Measurements from ENCODE around the gene TSPOAP1. TPM values are rescaled to one million over a fixed set of nuclear protein-coding genes. Genes with fewer than 3 reads are reported as not detected.

TSPOAP1 gene
- total and polyA plus RNA-seq, 2 of the 4 experiments (the other 2 are of a cell fraction), result 0.90 to 1.6 TPM

DNA sequence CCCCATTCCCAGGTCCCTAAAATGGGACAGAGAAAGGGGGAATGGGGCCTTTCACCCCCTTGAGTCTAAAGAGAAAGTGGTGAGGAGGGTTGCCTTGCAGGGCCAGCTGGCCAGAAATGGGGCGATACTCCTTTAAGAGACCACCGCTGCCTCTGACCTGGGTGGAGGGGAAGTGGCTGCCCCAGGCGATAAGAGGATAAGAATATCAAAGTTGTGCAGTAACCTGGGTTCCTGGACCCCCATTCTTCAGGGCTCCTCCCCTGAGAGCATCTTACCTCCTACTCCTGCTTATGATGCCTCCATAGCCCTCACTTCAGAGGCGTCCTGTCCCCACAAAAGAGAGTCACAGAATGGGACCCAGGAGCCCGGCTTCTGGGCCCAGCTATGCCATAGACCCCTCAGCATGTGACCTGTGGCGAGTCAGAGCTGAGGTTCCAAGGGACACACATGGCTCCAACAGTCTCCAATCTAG lies 5.2 kb upstream of the TSPOAP1 start:
- Histone ChIP-seq H3K9me1 (ENCODE audit: insufficient read depth, low read length) (peaks cover 29% of the 10 kb centered on the region), H3K36me3 (ENCODE audit: control insufficient read depth, insufficient read depth, low read length) (no peaks in the 10 kb centered on the region), H2BK5ac (ENCODE audit: low read depth, low read length, poor library complexity, severe bottlenecking) (no peak overlapping the region), H3K27me3 (ENCODE audit: control insufficient read depth, insufficient read depth, low read length) (no peaks in the 10 kb centered on the region), H3K18ac (ENCODE audit: low read depth, low read length) (no peak overlapping the region), H4K91ac (ENCODE audit: insufficient read depth, low read depth, low read length) (no peak overlapping the region; the same call in 1 of the 2 replicates), H3K9ac (ENCODE audit: low read depth, low read length) (no peak overlapping the region), H2AFZ (replicated peaks; ENCODE audit: low read length, poor library complexity) (no peak overlapping the region), H3K23ac (ENCODE audit: low read depth, low read length) (no peak overlapping the region), H3K56ac (ENCODE audit: extremely low read depth, insufficient read depth, low read length) (no peak overlapping the region), H3K14ac (replicated peaks; ENCODE audit: low read depth, low read length) (no peak overlapping the region), H4K8ac (ENCODE audit: low read depth in 2 of 2, low read length in 2 of 2) (no peak overlapping the region), H3K4me1 (ENCODE audit: control insufficient read depth, insufficient read depth, low read length) (peaks cover 27% of the 10 kb centered on the region), H3K9me3 (ENCODE audit: control insufficient read depth, insufficient read depth, low read length) (no peaks in the 10 kb centered on the region), H3K27ac (ENCODE audit: insufficient read depth, low read length) (no peak overlapping the region), H2BK120ac (ENCODE audit: low read depth, low read length) (no peak overlapping the region), H2BK15ac (ENCODE audit: low read depth, low read length) (no peak overlapping the region), H3K4me2 (ENCODE audit: low read depth, low read length) (no peak overlapping the region), H3K4me3 (ENCODE audit: insufficient read depth, low read depth, low read length) (no peak overlapping the region), H2AK9ac (replicated peaks; ENCODE audit: low read depth, low read length, poor library complexity) (no peak overlapping the region), H2AK5ac (ENCODE audit: low read depth, low read length) (peak overlapping the region; percentile 75; the same call in 1 of the 2 replicates), H3K79me1 (ENCODE audit: low read depth in 1 of 2, low read length in 2 of 2) (peaks cover 0 to 9% of the 10 kb centered on the region in 2 experiments; a peak in 3 of 4 replicates), H4K5ac (ENCODE audit: low read depth, low read length) (no peak overlapping the region), H2BK20ac (ENCODE audit: low read depth, low read length) (no peak overlapping the region), H4K20me1 (ENCODE audit: insufficient read depth, low read length) (no peaks in the 10 kb centered on the region), H3K4ac (ENCODE audit: low read depth, low read length) (no peak overlapping the region)
- CTCF ChIA-PET, result no interaction called here
- no peak for ATAC-seq (ENCODE audit: low read depth)
- intact Hi-C loops (cut with micrococcal nuclease), result no loop called here
- no peak for TF ChIP-seq NFE2L2 (IDR thresholded peaks at IDR 0.05; ENCODE audit: low read depth, low read length)
- TF ChIP-seq RFX5 (IDR thresholded peaks at IDR 0.05; ENCODE audit: low read depth, low read length), result no peak
- TF ChIP-seq, protein P1, sequence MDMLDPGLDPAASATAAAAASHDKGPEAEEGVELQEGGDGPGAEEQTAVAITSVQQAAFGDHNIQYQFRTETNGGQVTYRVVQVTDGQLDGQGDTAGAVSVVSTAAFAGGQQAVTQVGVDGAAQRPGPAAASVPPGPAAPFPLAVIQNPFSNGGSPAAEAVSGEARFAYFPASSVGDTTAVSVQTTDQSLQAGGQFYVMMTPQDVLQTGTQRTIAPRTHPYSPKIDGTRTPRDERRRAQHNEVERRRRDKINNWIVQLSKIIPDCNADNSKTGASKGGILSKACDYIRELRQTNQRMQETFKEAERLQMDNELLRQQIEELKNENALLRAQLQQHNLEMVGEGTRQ (IDR thresholded peaks at IDR 0.05; ENCODE audit: low read depth, low read length), result no peak
- TF ChIP-seq, protein P2, sequence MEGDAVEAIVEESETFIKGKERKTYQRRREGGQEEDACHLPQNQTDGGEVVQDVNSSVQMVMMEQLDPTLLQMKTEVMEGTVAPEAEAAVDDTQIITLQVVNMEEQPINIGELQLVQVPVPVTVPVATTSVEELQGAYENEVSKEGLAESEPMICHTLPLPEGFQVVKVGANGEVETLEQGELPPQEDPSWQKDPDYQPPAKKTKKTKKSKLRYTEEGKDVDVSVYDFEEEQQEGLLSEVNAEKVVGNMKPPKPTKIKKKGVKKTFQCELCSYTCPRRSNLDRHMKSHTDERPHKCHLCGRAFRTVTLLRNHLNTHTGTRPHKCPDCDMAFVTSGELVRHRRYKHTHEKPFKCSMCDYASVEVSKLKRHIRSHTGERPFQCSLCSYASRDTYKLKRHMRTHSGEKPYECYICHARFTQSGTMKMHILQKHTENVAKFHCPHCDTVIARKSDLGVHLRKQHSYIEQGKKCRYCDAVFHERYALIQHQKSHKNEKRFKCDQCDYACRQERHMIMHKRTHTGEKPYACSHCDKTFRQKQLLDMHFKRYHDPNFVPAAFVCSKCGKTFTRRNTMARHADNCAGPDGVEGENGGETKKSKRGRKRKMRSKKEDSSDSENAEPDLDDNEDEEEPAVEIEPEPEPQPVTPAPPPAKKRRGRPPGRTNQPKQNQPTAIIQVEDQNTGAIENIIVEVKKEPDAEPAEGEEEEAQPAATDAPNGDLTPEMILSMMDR (conservative IDR thresholded peaks at IDR 0.05; ENCODE audit: low read depth, low read length), result no peak
- TF ChIP-seq MAZ (IDR thresholded peaks at IDR 0.05; ENCODE audit: borderline replicate concordance, low read depth, low read length), result no peak
- no peak for TF ChIP-seq RAD21 (IDR thresholded peaks at IDR 0.05; ENCODE audit: low read length)
- TF ChIP-seq, protein P3, sequence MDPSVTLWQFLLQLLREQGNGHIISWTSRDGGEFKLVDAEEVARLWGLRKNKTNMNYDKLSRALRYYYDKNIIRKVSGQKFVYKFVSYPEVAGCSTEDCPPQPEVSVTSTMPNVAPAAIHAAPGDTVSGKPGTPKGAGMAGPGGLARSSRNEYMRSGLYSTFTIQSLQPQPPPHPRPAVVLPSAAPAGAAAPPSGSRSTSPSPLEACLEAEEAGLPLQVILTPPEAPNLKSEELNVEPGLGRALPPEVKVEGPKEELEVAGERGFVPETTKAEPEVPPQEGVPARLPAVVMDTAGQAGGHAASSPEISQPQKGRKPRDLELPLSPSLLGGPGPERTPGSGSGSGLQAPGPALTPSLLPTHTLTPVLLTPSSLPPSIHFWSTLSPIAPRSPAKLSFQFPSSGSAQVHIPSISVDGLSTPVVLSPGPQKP (IDR thresholded peaks at IDR 0.05; ENCODE audit: borderline replicate concordance, low read depth, low read length), result no peak
- TF ChIP-seq CHD1 (IDR thresholded peaks at IDR 0.05; ENCODE audit: low read depth, low read length), result no peak
- no peak for TF ChIP-seq POLR2A (IDR thresholded peaks at IDR 0.05; ENCODE audit: low read depth, low read length)
- no peak for TF ChIP-seq MAFK (IDR thresholded peaks at IDR 0.05; ENCODE audit: low read depth, low read length)
- TF ChIP-seq FOS (IDR thresholded peaks at IDR 0.05; ENCODE audit: low read depth, low read length), result no peak
- TF ChIP-seq RCOR1 (IDR thresholded peaks at IDR 0.05; ENCODE audit: insufficient replicate concordance, low read length), result no peak
- TF ChIP-seq CEBPB (IDR thresholded peaks at IDR 0.05; ENCODE audit: low read depth, low read length), result no peak
- TF ChIP-seq BHLHE40 (IDR thresholded peaks at IDR 0.05; ENCODE audit: low read depth, low read length), result no peak
- no peak for TF ChIP-seq MXI1 (IDR thresholded peaks at IDR 0.05; ENCODE audit: borderline replicate concordance, low read depth, low read length)
- no peak for TF ChIP-seq SMC3 (IDR thresholded peaks at IDR 0.05; ENCODE audit: low read depth, low read length)
- no CpG with 5 or more reads among the region's 6 CpGs for WGBS, 2 experiments (ENCODE audit: extremely low coverage in 2 of 2, insufficient read length in 1 of 2)
- POLR2A ChIA-PET (ENCODE audit: unreplicated experiment), result no interaction called here
- DNase-seq, result no peak
- no TSS peak for BruUV-seq (replicated peaks)
- in situ Hi-C loops (cut with MboI; ENCODE audit: low sequenced_read_pairs), result loop anchor here (25.0 kb wide), 1 partner anchor 471 kb away; the partner anchor contains the start of gene MRPS23
- dilution Hi-C loops (cut with HindIII; ENCODE audit: low sequenced_read_pairs, unreplicated experiment), result no loop called here

Measured in IMR-90 (cell line).